Spinal cord (tissue), 10 donors: ENCODE measurements around the gene SLC26A3. TPM values are rescaled to one million over a fixed set of nuclear protein-coding genes. Genes with fewer than 3 reads are reported as not detected.

Experiments
- DNase-seq, 6 donors: peaks; one replicate each; pipeline versions ENCODE4 v3.0.0 to v3.0.0-alpha.2; 2013 to 2015; ENCODE audit warnings: low spot score in 6 of 6, low read depth in 4 of 6
- H3K27ac ChIP-seq: one replicate; pipeline ENCODE4 v1.5.1; 2013; ENCODE audit warnings: low read depth, low read length, control low read depth
- H3K27me3 ChIP-seq: one replicate; pipeline ENCODE4 v1.6.1; 2013; ENCODE audit warnings: low read length; ENCODE audit not compliant: control insufficient read depth, insufficient read depth
- H3K36me3 ChIP-seq: one replicate; pipeline ENCODE4 v1.6.1; 2013; ENCODE audit warnings: low read length; ENCODE audit not compliant: control insufficient read depth, insufficient read depth
- H3K4me1 ChIP-seq: one replicate; pipeline ENCODE4 v1.6.1; 2013; ENCODE audit warnings: low read length; ENCODE audit not compliant: control insufficient read depth, insufficient read depth
- H3K4me3 ChIP-seq: one replicate; pipeline ENCODE4 v1.5.1; 2013; ENCODE audit warnings: low read depth, low read length, control low read depth
- H3K9me3 ChIP-seq: one replicate; pipeline ENCODE4 v1.6.1; 2013; ENCODE audit warnings: low read length; ENCODE audit not compliant: control insufficient read depth, insufficient read depth
- WGBS: methylation state at CpG from one replicate; pipeline ENCODE4 v1.1.5; 2013; ENCODE audit warnings: missing lambda C conversion rate; ENCODE audit not compliant: insufficient coverage; 5-methylcytosine and 5-hydroxymethylcytosine counted together
- polyA plus RNA-seq, 2 donors: library from polyadenylated mRNA; unstranded; fragments of 120-200 nt; gene quantifications; one replicate each; pipeline ENCODE4 v1.2.1, GENCODE V29; 2013; ENCODE audit not compliant: insufficient read length in 2 of 2
- total RNA-seq, 2 donors: library from RNA; depleted of rRNA in 1 of 2; stranded (reverse); fragments of 120-200 nt in 1 of 2; fragments of >200 nt in 1 of 2; gene quantifications; one replicate each; pipeline versions ENCODE4 v1.2.3 to v1.2.4, GENCODE V29; 2013 to 2014
- donor health status: healthy.

Gene SLC26A3
- total and polyA plus RNA-seq, 4 donors, result not detected

- H3K36me3 ChIP-seq, result no peaks in the 10 kb centered on the region
- WGBS, result no CpG with 5 or more reads among the region's 2 CpGs
- no peaks in the 10 kb centered on the region for H3K9me3 ChIP-seq
- H3K4me3 ChIP-seq, result no peak overlapping the region
- H3K4me1 ChIP-seq, result no peaks in the 10 kb centered on the region
- no peak for DNase-seq
- H3K27ac ChIP-seq, result no peak overlapping the region
- H3K27me3 ChIP-seq, result no peaks in the 10 kb centered on the region
These were observed 23.4 kb upstream of the SLC26A3 start for GRCh38 chr7:107826451-107826850.

GRCh38 chr7:107824858-107825257, 21.8 kb upstream of the SLC26A3 start:
- 93% methylated on average over 1 of the region's 1 CpG for WGBS

GRCh38 chr7:107818622-107819021, 15.6 kb upstream of the SLC26A3 start:
- no peak overlapping the region for H3K27ac ChIP-seq
- no CpG with 5 or more reads among the region's 2 CpGs for WGBS
- H3K9me3 ChIP-seq, result no peaks in the 10 kb centered on the region
- no peak overlapping the region for H3K4me3 ChIP-seq
- H3K4me1 ChIP-seq, result no peaks in the 10 kb centered on the region
- no peaks in the 10 kb centered on the region for H3K27me3 ChIP-seq
- H3K36me3 ChIP-seq, result no peaks in the 10 kb centered on the region
- DNase-seq, result no peak

More at GRCh38 chr7:107824858-107825257, 21.8 kb upstream of the SLC26A3 start:
- Histone ChIP-seq H3K27ac (no peak overlapping the region), H3K27me3 (no peaks in the 10 kb centered on the region), H3K4me3 (no peak overlapping the region), H3K36me3 (no peaks in the 10 kb centered on the region), H3K4me1 (no peaks in the 10 kb centered on the region), H3K9me3 (no peaks in the 10 kb centered on the region)
- DNase-seq, result no peak

- no peak overlapping the region for H3K27ac ChIP-seq
- H3K36me3 ChIP-seq, result no peaks in the 10 kb centered on the region
- 79% methylated on average over 4 of the region's 6 CpGs for WGBS
These were observed 13.1 kb upstream of the SLC26A3 start for GRCh38 chr7:107816011-107816566.

GRCh38 chr7:107815254-107815882, 12.3 kb upstream of the SLC26A3 start:
- no peak overlapping the region for H3K4me3 ChIP-seq
- no peaks in the 10 kb centered on the region for H3K27me3 ChIP-seq
- H3K27ac ChIP-seq, result no peak overlapping the region
- DNase-seq, result no peak
- no peaks in the 10 kb centered on the region for H3K9me3 ChIP-seq
- no CpG with 5 or more reads among the region's 4 CpGs for whole genome bisulfite sequencing
- no peaks in the 10 kb centered on the region for H3K36me3 ChIP-seq
- no peaks in the 10 kb centered on the region for H3K4me1 ChIP-seq

More at GRCh38 chr7:107816011-107816566, 13.1 kb upstream of the SLC26A3 start:
- no peak for DNase-seq
- Histone ChIP-seq H3K4me1 (no peaks in the 10 kb centered on the region), H3K27me3 (no peaks in the 10 kb centered on the region), H3K9me3 (no peaks in the 10 kb centered on the region), H3K4me3 (no peak overlapping the region)

- H3K36me3 ChIP-seq, result no peaks in the 10 kb centered on the region
- no peak overlapping the region for H3K4me3 ChIP-seq
- no peaks in the 10 kb centered on the region for H3K9me3 ChIP-seq
- 88% methylated on average over 1 of the region's 3 CpGs for WGBS
- no peak for DNase-seq
- no peaks in the 10 kb centered on the region for H3K27me3 ChIP-seq
- H3K27ac ChIP-seq, result no peak overlapping the region
- H3K4me1 ChIP-seq, result no peaks in the 10 kb centered on the region
These were observed 10.5 kb upstream of the SLC26A3 start for GRCh38 chr7:107813524-107813923.

GRCh38 chr7:107811934-107812333, 8.9 kb upstream of the SLC26A3 start:
- Histone ChIP-seq H3K27ac (no peak overlapping the region), H3K9me3 (no peaks in the 10 kb centered on the region), H3K27me3 (no peaks in the 10 kb centered on the region), H3K36me3 (no peaks in the 10 kb centered on the region), H3K4me3 (no peak overlapping the region), H3K4me1 (no peaks in the 10 kb centered on the region)
- no peak for DNase-seq
- 90% methylated on average over 2 of the region's 5 CpGs for WGBS

GRCh38 chr7:107810626-107811025, 7.6 kb upstream of the SLC26A3 start:
- H3K27ac ChIP-seq, result no peak overlapping the region
- no peaks in the 10 kb centered on the region for H3K9me3 ChIP-seq
- no peaks in the 10 kb centered on the region for H3K27me3 ChIP-seq
- no peaks in the 10 kb centered on the region for H3K36me3 ChIP-seq
- WGBS, result 59% methylated on average over 2 of the region's 3 CpGs
- DNase-seq, result no peak
- H3K4me1 ChIP-seq, result no peaks in the 10 kb centered on the region
- no peak overlapping the region for H3K4me3 ChIP-seq

GRCh38 chr7:107809179-107809578, 6.2 kb upstream of the SLC26A3 start:
- no peaks in the 10 kb centered on the region for H3K27me3 ChIP-seq
- H3K4me3 ChIP-seq, result no peak overlapping the region

GRCh38 chr7:107799647-107800264, 3.3 kb downstream of the SLC26A3 start:
- no peak for DNase-seq
- no peaks in the 10 kb centered on the region for H3K9me3 ChIP-seq
- H3K27me3 ChIP-seq, result no peaks in the 10 kb centered on the region
- H3K36me3 ChIP-seq, result no peaks in the 10 kb centered on the region
- no peak overlapping the region for H3K27ac ChIP-seq
- no peaks in the 10 kb centered on the region for H3K4me1 ChIP-seq
- WGBS, result 37% methylated on average over 2 of the region's 6 CpGs
- no peak overlapping the region for H3K4me3 ChIP-seq

More at GRCh38 chr7:107809179-107809578, 6.2 kb upstream of the SLC26A3 start:
- no peak for DNase-seq
- Histone ChIP-seq H3K4me1 (no peaks in the 10 kb centered on the region), H3K36me3 (no peaks in the 10 kb centered on the region), H3K27ac (no peak overlapping the region), H3K9me3 (no peaks in the 10 kb centered on the region)
- WGBS, result 94% methylated on average over 4 of the region's 4 CpGs
